NB4 (cell line): ENCODE data around the gene ACACA.

Source experiments
- DNase-seq: peaks from one replicate; pipeline ENCODE4 v3.0.0; 2010; ENCODE audit warnings: low read depth
- H3K4me3 ChIP-seq: one replicate; pipeline ENCODE4 v1.5.1; 2011; ENCODE audit warnings: mild to moderate bottlenecking, low read depth, low read length, moderate library complexity
- MYC ChIP-seq: IDR thresholded peaks from 2 replicates; pipeline ENCODE4 v1.6.1; 2011; ENCODE audit warnings: low read depth, low read length
- POLR2A ChIP-seq: IDR thresholded peaks from 2 replicates; pipeline ENCODE4 v1.6.1; 2011; ENCODE audit warnings: mild to moderate bottlenecking; ENCODE audit not compliant: insufficient read length; ENCODE audit errors: extremely low read depth
- TF ChIP-seq, protein P1 (sequence below): IDR thresholded peaks from 2 replicates; pipeline ENCODE4 v1.6.1; 2011; ENCODE audit warnings: low read depth, low read length
- TF ChIP-seq, protein P2 (sequence below): IDR thresholded peaks from one replicate; pipeline ENCODE4 v1.5.1; 2012; ENCODE audit warnings: low read depth, low read length

Gene ACACA

DNA sequence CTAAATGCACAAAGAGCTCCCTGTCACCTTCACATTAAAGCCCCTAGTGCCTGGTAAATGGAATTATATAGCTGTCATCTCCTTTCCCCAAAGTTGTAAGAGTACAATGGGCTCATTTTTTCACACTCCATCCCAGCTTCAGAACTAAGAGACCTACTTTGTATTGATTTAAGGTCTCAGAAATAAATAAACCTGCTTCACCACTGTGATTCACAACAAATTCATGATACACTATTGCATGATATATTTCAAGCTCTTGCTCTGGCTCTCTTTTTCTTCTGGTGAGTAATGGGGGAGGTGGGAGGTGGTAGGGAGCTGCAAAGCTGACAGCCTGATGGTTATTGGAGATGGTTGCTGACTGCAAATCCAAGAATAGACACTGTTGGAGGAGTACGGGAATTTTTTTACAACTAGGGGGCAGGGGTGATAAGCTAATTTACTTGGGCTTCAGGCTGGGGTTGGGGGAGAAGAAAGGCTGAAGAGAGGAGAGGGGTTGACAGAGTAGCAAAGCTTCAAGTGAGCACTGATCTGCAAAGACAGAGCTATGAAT is 268.0 kb downstream of the ACACA start:
- H3K4me3 ChIP-seq: no peak overlapping the region
- TF ChIP-seq POLR2A (no peak), MYC (no peak)
- TF ChIP-seq, protein P1, sequence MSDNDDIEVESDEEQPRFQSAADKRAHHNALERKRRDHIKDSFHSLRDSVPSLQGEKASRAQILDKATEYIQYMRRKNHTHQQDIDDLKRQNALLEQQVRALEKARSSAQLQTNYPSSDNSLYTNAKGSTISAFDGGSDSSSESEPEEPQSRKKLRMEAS: no peak
- TF ChIP-seq, protein P2, sequence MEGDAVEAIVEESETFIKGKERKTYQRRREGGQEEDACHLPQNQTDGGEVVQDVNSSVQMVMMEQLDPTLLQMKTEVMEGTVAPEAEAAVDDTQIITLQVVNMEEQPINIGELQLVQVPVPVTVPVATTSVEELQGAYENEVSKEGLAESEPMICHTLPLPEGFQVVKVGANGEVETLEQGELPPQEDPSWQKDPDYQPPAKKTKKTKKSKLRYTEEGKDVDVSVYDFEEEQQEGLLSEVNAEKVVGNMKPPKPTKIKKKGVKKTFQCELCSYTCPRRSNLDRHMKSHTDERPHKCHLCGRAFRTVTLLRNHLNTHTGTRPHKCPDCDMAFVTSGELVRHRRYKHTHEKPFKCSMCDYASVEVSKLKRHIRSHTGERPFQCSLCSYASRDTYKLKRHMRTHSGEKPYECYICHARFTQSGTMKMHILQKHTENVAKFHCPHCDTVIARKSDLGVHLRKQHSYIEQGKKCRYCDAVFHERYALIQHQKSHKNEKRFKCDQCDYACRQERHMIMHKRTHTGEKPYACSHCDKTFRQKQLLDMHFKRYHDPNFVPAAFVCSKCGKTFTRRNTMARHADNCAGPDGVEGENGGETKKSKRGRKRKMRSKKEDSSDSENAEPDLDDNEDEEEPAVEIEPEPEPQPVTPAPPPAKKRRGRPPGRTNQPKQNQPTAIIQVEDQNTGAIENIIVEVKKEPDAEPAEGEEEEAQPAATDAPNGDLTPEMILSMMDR: no peak
- no peak for DNase-seq

DNA sequence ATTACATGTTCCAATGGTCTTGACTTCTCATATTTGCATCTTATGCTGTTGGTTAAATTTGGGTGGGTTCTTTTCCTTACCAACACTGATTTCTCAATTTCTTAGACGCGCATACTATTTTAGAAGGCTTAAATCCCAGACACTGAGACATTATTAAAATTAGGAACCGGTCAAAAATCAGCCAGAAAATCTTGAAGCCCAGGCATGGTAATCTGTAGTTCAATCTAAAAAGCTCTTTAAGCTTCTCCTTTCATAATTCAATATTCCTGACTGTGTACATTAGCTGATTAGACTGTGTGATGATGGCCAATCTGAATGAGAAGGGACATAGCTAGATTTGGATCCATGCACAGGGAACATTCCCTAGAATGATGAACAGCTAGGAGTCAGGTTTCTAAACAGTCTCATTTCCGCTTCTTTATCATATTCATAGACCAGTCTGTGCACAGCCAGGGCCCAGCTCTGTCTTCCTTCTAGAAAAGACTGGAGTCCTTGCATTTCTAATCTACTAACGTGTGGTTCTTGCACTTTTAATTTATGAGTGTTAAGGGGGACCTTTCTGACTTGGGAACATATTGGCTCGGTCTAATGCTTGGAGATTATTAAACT is 268.6 kb downstream of the ACACA start:
- no peak for TF ChIP-seq POLR2A
- TF ChIP-seq MYC: no peak
- TF ChIP-seq, protein P1: no peak
- TF ChIP-seq, protein P2: no peak
- no peak for DNase-seq
- H3K4me3 ChIP-seq: no peak overlapping the region

DNA sequence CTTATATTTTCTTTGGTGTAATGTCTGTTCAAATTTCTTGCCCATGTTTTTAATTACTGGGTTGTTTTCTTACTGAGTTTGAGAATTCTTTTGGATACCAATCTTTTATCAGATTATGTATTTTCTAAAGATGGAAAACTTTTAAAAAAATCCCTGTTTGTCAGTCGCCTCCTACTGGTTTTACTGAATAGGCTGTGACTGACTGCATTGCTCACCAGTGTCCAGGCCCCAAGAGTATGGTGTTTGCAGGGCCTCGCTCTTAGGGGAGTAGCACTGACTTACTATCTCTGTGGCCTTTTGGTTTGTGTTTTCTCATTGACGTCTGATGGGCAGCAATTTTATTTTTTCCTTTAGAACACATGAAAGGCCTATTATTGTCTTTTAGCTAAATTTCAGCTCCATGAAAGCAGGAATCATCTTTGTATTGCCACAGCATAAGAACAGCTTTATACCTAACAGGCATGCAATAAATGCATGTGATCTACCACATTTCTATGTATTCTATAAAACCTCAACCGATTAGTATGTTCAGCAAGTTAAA is 269.5 kb downstream of the ACACA start:
- TF ChIP-seq, protein P2: no peak
- TF ChIP-seq POLR2A: no peak
- TF ChIP-seq MYC: no peak
- TF ChIP-seq, protein P1: no peak
- H3K4me3 ChIP-seq: no peak overlapping the region
- DNase-seq: no peak

DNA sequence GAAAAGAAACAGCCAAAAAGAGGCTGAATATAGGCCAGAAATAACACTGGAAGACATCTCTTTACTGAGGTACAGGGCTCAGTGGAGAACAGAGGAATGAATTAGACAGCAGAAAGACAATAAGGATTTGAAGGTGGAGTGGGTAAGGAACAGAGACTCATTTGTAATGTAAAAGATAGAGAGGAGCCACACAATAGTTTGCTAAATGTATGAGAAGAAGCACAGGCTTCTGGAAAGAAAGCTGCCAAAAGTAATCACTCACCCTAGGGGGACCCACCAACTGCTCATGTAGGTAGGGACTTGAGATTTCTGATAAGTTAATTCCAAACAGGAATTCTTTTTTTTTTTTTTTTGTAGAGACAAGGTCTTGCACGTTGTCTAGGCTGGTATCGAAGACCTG is 271.1 kb downstream of the ACACA start:
- TF ChIP-seq, protein P1: no peak
- no peak for TF ChIP-seq MYC
- TF ChIP-seq, protein P2: no peak
- no peak for TF ChIP-seq POLR2A
- DNase-seq: no peak

GRCh38 chr17:37134050-37134449 is 272.6 kb downstream of the ACACA start:
- no peak overlapping the region for H3K4me3 ChIP-seq
- TF ChIP-seq, protein P1: no peak
- TF ChIP-seq POLR2A: no peak
- TF ChIP-seq, protein P2: no peak
- no peak for TF ChIP-seq MYC
- DNase-seq: no peak

More for the DNA sequence above, 271.1 kb downstream of the ACACA start:
- no peak overlapping the region for H3K4me3 ChIP-seq
